NCI-H69 (cell line): ENCODE data around the gene SH3TC1.

Experiments
- DNase-seq: peaks from one replicate; lab custom pipeline; 2025; lab: John Stamatoyannopoulos, UW

SH3TC1 gene

GRCh38 chr4:8164194-8164565, 34.9 kb upstream of the SH3TC1 start:
- DNase-seq = no peak

- DNase-seq = no peak
Measured at GRCh38 chr4:8164687-8165086, 34.4 kb upstream of the SH3TC1 start.

GRCh38 chr4:8165374-8165896, 33.7 kb upstream of the SH3TC1 start:
- DNase-seq = no peak

- DNase-seq = no peak
Measured at GRCh38 chr4:8167291-8167690, 31.8 kb upstream of the SH3TC1 start.

GRCh38 chr4:8167815-8168214, 31.3 kb upstream of the SH3TC1 start:
- no peak for DNase-seq

- no peak for DNase-seq
Measured at GRCh38 chr4:8168232-8168631, 30.9 kb upstream of the SH3TC1 start.

- DNase-seq = no peak
Measured at GRCh38 chr4:8168832-8169598, 30.1 kb upstream of the SH3TC1 start.

- no peak for DNase-seq
Measured at GRCh38 chr4:8169763-8170162, 29.3 kb upstream of the SH3TC1 start.

- DNase-seq = no peak
Measured at GRCh38 chr4:8170341-8170740, 28.7 kb upstream of the SH3TC1 start.

- DNase-seq = no peak
Measured at GRCh38 chr4:8171266-8171665, 27.8 kb upstream of the SH3TC1 start.

- DNase-seq = no peak
Measured at GRCh38 chr4:8171984-8172924, 26.8 kb upstream of the SH3TC1 start.

- no peak for DNase-seq
Measured at GRCh38 chr4:8173492-8174242, 25.4 kb upstream of the SH3TC1 start.

- DNase-seq = no peak
Measured at GRCh38 chr4:8174970-8175369, 24.1 kb upstream of the SH3TC1 start.

GRCh38 chr4:8175686-8176085, 23.4 kb upstream of the SH3TC1 start:
- DNase-seq = peak; percentile 8

GRCh38 chr4:8176547-8177399, 22.3 kb upstream of the SH3TC1 start:
- DNase-seq = peak; percentile 69

- no peak for DNase-seq
Measured at GRCh38 chr4:8177552-8177951, 21.5 kb upstream of the SH3TC1 start.

GRCh38 chr4:8177956-8178355, 21.1 kb upstream of the SH3TC1 start:
- no peak for DNase-seq

GRCh38 chr4:8179074-8179473, 20.0 kb upstream of the SH3TC1 start:
- no peak for DNase-seq

GRCh38 chr4:8179771-8180170, 19.3 kb upstream of the SH3TC1 start:
- no peak for DNase-seq

GRCh38 chr4:8180310-8181093, 18.6 kb upstream of the SH3TC1 start:
- DNase-seq = no peak
